Stimulated activated CD4-positive, alpha-beta T cell treated with anti-CD3 and anti-CD28 coated beads, Interleukin-2, amount 100 ng/mL, for 48 hours (primary cell): Measurements from ENCODE around the gene CEBPG.

Experiments
- DNase-seq, 2 donors: peaks; one replicate each; pipeline ENCODE4 v3.0.0-alpha.2; 2020

Gene CEBPG

DNA sequence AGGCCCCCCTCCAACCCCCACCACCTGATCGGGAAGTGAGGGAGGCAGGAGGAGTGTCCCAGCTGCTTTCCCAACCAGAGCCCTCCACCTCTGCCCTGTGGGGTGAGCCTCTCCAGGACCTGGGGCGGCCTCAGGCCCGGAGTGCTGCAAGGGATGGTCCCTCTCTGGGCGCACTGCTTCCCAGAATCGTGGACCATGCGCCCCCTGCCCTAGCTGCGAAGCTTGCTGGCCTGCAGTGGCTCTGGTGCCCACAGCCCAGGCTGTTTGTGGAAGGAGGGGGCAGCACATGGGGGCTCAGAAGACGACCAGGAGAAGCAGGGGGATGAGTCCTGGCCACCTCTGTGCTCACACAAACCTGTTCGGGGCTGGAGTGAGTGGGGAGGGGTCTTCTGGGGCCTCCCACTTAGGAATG, 33.6 kb downstream of the CEBPG start:
- no peak for DNase-seq

DNA sequence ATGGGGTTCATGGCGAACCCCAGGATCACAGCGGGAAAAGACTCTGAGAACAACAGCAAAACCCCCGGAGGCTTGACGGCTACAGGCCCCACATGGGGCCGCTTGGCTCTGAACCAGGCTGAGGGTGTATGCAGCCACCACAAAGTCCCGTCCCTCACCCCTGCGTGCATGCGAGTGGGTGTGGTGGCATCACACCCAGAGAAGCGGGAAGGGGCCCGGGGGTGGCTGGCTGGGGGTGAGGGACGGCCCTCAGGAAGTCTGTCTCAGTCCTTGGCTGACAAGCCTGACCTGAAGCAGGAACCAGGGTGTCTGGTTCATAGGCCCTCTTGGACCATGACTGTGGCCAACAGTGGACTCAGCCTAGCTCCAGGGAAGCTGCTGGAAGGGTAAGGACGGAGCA, 34.2 kb downstream of the CEBPG start:
- DNase-seq = no peak

DNA sequence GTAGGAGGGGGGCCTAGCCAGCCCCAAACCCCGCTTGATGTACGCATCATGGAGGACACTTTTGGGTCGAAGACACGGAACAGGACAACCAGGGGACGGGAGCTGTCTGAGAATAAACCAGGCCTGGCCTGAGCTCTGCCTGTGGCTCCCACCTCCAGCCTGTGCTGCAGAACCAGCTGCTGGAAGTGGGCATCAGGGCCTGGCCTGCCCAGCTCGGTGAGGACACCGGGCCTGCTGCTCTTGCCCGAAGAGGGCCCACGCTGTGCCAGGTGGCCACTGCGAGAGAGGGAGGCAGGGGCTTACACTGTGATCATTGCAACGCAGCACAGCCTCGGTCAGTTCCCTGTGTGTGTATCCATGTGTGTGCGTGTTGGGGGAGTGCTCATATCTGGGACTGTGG, 34.6 kb downstream of the CEBPG start:
- DNase-seq = no peak

DNA sequence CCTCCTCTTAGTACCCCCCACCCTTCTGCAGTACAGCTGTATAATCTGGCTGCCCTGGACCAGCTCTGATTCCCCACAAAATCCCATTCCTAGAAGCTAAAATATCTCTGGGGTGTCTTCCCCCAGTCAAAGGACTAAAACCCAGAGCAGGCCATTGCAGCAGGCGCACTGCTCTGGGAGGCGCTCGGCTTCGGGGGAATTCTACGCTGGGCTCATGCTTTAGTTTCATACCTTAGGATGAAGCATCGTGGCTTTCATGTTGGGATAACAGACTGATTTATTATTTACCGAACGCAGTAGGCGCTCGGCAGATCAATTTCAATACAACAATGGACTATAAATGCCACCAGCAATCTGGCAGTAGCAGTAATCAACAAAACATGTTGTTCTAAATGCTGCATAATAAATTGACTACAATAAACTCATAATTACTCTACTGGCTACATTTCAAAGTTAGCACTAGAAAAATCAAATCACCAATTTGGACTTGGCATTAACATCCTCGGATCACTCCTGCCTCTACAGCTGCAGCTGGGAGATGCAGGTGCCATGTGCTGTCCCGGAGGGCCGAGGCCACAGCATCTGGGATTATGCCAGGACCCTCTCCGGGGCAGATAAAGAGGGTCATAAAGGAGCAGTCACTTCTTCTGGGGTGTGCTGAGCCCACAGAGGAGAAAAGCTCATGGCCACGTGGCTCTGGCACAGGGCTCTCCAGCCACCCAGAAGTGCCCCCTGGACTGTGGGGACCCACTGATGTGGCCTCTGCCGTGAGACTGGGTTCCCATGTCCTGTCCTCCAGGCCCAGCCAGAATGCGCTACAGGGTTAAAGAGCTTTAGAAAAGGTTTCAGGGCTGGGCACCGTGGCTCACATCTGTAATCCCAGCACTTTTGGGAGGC, 35.3 kb downstream of the CEBPG start:
- no peak for DNase-seq

DNA sequence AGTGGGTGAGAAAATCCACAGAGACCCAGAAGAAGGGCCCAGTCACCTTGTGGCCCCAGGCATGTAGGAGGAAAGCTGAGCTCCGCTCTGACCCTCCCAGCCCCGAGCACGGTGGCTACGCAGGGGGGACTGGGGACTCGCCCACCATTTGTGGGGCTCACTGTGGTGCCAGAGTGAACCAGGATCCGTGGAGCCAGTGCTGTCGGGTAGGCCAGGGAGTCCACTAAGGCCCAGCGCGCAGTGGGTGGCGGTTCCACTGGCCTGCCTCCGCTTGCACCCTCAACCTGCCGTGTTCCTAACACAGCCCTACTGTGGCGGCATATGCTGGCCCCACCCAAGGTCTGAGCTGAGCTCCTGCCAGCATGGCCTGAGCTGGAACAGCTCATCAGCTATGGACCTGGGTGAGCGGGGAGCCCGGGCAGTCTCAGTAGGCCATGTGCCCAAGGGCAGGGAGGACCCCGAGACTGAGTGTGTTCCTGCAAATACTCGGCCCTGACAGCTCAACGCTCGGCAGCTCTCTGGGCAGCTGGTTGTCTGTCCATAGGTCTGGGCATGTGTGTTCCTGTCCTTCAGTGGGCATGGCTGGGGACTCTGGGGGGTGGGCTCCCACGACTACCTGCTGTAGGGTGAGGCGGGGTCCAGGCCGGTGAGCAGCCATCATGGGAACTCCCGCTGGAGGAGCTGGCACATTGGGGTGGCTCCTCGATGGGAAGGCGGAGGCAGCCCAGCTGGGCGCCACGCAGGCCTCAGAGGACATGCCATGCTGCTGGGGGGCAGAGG, 36.6 kb downstream of the CEBPG start:
- DNase-seq = no peak

DNA sequence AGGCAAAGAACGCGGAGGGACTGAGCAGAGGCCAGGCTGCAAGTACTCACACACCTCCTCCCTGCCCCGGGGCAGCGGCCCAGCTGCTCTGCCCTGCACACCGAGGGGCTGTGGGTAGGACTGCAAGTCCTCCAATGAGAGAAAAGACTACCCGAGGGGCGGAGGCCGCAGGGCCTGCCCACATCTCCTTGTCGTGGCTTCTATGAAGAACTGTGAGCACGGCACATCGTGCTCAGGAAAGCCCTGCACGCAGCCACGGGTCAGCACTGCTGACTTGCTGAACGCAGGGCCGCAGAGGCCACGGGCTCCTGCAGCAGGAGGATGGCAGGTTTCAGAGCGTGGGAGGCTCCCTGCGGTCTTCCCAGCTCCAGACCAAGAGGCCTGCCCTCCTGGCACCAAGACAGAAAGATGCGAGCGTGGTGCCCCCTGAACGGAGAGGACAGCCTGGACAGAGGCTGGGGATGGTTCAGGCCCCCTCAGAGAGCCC, 37.4 kb downstream of the CEBPG start:
- no peak for DNase-seq

DNA sequence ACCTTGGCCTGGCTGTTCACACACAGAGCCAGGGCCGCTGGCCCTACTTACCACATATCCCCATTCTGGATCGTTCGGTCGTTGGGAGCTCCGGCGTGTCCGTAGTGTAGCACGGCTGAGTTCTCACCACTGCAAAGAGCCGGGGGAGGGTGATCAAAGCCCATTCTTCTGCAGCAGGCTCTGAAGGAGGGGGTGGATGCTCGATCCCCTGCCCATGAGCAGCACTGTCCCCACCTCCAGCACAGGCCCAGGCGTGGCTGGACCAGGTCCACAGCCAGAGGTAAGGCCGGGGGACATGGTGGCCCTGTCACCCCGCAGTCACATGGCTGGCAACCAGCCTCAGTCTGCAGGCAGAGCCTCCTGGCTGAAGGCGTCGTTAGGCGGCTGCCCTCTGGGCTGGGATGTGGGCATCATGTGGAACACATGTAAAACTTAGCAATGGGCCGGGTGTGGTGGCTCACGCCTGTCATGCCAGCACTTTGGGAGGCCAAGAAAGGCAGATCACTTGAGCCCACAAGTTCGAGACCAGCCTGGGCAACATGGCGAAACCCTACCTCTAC, 38.2 kb downstream of the CEBPG start:
- DNase-seq = no peak

DNA sequence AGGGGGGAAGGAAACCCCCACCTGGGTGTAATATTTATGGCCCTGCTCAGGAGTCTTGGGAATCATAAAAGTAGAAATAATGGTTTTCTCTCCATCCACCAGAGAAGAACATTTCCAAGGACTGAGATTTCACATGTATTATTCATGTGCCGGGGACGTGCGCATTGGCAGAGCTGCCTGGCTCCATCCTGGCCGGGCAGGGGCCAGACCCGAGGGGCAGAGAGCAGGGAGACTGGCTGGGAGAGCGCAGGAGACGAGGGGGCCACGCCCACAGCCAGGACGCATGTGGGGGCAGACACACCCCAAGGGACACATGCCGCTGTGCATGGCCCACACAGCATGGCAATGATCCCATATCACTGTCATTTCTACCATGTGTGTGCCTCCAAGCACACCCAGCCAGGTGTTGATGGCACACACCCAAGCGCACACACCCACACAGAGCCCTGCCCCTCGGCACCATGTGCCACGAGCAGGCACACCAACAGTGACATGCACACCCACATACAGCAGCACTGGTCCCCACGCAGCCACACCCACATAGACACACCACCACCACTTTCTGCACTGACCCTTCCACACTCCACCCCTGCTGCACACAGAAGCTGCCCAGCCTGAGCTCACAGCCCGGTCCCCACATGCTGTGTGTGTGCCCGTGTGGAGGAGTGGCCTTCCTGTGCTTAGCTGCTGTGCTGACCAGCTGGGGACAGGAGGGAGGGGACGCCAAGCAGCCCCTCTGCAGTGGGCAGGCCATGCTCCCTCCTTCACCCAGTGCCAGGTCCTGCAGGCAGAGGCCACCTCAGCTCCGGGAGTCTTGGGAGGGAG, 39.3 kb downstream of the CEBPG start:
- DNase-seq = no peak

DNA sequence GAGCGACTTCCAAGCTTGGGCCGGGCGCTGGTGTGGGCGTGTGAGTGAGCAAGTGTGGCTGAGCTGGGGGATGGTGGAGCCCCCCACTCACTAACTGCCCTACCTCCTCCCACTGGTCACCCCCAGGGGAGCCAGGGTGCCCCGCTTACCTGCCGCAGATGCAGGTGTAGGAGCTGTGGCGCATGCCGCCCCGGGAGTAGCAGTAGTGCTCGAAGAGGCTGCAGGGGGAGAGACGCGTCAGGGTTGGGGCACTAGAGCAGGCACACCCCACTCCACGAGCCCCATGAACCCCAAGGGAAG, 39.9 kb downstream of the CEBPG start:
- no peak for DNase-seq

DNA sequence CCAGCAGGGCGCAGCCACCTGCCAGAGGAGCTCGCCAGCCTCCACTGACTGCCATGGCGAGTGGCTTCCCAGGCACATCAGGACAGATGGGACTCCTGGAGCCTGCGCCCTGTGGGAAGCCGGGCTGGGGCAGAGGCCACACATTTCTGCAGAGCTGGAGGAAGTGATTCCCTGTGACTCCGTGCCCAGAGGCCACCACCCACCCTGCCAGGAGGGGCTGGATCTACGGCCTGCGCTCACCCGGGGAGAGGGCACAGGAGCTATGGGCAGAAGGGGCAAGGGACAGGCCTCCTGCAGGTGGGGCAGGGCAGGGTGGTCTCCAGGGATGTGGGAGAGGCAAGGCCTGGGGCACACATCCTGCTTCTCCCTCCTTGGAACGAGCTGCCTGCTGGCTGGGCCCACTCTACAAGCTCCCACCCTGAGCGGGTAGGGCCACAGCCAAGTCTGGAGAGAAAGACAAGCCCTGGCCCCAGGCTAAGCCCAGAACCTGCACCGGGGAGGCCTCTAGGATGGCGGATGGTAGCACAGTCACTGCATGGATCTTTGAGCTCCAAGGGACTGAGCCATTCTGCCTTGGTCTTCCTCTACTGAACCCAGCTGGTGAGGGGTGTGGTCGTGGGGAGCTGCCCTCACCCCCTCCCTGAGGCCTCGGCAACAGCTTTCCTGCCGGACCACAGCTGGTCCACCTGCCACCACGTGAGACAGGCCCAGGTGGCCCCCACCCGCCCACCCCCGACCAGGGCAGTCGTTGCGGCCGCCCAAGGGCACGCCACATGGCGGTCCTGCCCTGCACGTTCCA, 40.6 kb downstream of the CEBPG start:
- DNase-seq = no peak

DNA sequence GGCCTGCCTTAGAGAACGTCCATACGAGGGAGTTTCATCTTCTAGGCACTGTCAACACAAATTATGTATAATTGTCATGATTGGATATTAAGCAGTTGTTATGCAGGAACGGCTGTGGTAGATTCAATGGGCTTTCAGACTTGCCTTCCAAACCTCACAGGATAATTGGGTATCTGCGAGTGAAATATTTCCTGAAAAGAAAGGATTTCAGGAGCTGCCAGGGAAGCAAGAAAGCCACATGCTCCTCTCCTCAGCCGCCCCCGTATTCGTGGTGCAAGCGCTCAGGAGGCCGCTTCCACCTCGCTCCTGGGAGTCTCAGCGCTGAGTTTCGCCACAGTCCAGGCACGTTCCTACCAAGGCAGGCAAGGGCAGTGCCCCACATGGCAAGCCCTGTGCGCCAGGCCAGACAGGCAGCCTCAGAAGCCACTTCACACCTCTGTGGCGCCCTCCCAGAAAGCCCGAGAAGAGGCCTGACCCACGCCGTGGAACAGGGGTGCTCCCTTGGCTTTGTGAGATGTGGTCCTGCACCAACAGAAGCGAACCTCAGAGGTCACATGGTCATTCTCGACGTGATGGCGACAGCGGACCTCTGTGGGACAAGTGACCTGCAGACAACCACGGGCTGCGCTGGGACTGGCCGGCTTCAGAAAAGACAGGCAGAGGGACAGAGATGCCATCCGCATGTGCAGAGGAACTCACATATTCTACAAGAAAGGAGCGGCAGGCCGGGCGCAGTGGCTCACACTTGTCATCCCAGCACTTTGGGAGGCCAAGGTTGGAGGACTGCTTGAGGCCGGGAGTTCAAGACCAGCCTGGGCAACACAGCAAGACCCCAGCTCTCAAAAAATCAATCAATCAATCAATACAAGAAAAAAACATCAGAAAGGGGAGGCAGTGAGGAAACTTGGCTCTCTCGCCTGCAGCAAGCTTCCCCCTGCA, 41.4 kb downstream of the CEBPG start:
- DNase-seq = no peak

DNA sequence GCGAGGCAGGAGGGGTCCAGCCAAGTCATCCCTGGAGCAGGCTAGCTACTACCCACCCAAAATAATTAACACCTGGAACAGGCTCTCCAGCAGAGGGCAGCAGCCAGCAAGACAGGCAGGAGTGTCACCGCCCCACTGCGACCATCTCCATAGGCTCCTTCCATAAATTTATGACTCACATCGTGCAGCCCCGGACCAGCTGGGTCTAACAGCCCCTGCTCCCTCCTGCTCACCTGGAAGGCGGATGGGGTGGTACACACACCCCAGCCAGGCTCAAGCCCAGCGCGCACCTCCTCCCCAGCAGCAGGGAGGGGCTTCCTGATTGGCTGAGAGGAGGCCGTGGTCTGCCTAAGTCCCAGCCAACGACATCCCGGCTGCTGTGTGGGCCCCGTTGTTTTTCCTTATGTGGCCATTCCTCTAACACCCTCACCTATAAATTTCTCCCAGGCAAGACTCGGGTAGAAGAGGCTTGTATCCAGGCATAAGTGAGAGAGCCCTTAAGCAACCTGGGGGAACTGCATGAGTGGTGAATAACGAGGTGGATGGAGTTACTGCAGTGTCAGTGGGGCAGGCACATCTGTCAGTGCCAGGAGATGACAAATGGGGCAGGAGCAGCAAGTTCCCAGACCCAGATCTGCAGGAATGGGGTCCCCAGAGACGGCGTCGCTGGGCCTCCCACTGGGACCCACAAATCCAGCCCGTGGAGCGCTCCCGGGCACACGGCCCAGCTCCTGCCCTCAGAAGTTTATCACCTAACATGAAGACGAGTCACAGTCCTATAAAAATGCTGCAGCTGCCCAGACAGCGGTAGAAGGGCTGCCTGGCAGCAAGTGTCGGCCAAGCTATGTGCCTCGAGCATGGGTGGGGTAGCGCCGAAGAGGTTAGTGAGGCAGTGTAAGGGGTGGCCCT, 43.1 kb downstream of the CEBPG start:
- peak; percentile 63 to 68 for DNase-seq

DNA sequence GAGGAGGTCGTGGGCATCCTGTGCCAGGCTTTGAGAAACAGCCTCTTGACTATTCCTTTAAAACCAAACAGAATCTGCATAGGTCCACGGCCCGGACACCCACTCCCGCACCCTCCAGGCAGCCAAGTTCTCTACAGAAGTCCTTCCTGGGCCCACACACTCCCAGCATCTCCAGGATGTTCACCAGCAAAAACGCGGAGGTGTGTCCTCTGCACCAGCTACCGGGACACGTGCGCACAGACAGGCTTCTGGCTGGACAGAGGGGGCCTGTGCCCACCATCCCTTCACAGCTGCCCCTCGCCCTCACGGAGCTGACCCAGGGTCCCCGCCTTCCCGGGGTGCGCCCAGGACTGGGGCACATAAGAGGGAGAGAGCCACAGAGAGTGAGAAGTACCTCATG, 44.2 kb downstream of the CEBPG start:
- DNase-seq = no peak

DNA sequence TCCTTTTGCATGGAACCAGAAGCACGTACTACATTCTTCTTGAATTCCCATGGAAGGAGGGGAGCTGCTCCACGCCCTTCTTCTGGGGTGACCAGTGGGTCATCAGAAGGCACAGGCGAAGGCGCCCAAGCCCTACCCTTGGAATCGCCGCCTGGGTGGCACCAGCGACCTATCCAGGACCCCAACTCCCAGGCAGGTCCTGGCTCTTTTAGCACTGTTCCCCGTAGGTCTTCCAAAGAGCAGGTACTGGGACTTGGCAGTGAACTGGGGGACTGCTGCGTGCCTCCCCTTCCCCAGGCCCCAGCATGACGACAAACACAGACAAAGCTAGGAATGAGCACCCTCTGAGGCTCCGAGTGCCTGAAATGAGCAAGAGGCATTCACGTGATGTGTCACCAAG, 45.0 kb downstream of the CEBPG start:
- DNase-seq = no peak

DNA sequence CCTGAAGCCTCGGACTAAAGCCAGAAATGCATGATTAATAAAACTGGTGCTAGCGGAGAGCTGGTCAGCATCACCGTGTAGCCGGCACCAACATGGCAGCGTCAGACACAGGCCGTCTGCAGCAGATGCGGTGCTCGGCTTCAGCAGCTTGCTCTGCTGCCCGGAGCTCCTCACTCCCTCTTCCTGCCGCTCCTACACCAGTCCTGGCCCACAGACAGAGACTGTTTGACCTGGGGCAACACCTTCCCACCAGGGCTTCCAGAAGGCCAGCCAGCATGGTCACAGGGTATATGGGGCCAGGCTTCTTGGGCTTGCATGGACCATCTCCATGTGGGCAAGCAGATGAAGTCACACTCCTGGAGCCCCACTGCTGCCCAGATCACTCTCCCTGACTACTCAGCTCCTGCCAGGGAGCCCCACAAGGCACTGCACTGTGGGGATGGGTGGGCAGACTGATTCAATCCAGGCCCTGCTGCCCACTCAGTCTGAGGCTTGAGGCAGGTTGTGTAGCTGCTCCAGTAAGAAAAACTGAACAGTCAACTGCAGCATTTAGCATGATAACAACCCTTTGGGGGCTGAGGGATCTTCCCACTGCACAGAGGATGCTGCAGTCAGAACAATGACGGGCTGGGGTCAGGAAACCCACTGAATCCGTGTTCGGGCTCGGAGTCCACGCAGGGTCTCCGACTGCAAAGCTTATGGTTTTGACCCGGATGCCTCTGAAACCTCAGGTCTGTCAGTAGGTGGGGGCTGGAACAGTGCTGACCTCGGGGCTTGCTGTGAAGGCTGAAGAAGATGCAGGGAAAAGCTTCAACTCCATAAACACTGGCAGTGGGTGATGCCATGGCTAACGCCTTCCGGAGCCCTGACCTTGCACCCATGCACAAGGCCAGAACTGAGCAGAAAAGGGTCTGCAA, 45.6 kb downstream of the CEBPG start:
- no peak for DNase-seq

DNA sequence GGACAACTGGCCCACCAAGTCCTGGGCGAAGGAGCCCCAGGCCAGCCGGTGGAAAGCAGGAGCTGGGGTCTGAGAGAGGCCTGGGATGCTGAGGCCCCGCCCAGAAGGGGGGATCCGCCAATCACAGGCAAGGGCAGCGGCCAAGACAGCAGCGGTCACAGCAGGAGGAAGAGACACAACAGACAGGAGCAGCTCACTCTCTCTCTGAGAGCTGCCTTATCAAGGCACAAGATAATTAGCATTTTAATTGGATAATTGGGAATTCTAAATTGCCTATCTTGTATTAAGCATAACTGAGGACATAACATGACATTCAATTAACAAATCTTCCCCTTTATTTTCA, 46.2 kb downstream of the CEBPG start:
- DNase-seq = no peak

DNA sequence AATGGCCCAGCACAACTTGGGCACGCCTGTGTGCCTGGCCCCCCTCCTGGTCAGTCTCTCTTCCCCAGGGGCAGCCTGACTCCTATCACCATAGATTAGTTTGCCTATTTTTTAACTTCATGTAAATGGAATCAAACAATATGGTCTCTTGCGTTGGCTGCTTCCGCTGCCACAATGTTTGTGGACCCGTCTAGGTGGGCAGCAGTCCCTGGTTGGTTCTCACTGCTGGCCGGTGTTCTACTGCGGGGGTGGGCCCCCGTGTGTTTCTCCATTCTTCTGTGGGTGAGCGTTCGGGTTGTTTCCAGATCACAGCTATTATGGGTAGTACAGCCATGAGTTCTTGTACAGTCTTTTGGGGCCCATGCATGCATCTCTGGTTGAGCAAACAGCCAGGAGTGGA, 47.3 kb downstream of the CEBPG start:
- DNase-seq = no peak

DNA sequence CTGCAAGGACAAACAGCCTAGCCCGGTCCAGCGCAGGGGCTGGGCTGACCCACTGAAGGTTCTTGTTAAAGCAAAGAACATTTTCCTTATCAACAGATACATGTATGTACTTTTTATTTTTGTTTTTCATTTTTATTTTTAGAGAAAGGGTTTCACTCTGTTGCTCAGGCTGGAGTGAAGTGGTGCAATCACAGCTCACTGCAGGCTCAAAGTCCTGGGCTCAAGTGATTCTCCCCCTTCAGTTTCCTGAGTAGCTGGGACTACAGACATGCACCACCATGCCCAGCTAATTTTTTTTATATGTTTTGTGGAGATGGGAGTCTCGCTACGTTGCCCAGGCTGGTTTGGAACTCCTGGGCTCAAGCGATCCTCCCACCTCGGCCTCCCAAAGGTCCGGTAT, 47.9 kb downstream of the CEBPG start:
- no peak for DNase-seq
